ENCODE data around the gene KAT8. TPM values are rescaled to one million over a fixed set of nuclear protein-coding genes. Genes with fewer than 3 reads are reported as not detected.

Gene KAT8
- total RNA-seq, 2 experiments from 2014 or later: 86.9 to 95.3 TPM

- TF ChIP-seq EZH2phosphoT487 (IDR thresholded peaks at IDR 0.05; ENCODE audit: borderline replicate concordance, low read depth, low read length) (no peak), CTCF (conservative IDR thresholded peaks at IDR 0.05; ENCODE audit: low read length) (no peak)
- H3K79me2 ChIP-seq (ENCODE audit: insufficient read depth, low read depth, low read length): peaks cover 60% of the 10 kb centered on the region
- H3K9me3 ChIP-seq (ENCODE audit: low read length): no peaks in the 10 kb centered on the region
- no TSS peak for BruUV-seq (replicated peaks)
- peak within 1 kb of the TSS; percentile 81 for H3K27ac ChIP-seq (ENCODE audit: low read depth, low read length, poor library complexity, severe bottlenecking)
- no peaks in the 10 kb centered on the region for H3K9me2 ChIP-seq (ENCODE audit: insufficient read depth, low read length)
- peaks cover 49% of the 10 kb centered on the region for H3K36me3 ChIP-seq (ENCODE audit: insufficient read depth, low read length)
- POLR2A ChIA-PET: interaction anchor here (0.5 to 1.5 kb wide), 10 partner anchors 22 to 693 kb away, joined by 3 to 10 read pairs (median 3); partner anchors contain the start of genes KAT8 and PYCARD
- DNase-seq (ENCODE audit: low spot score): peak; percentile 93
- H3K4me2 ChIP-seq (ENCODE audit: low read length): peak within 1 kb of the TSS; percentile 80
- H2AFZ ChIP-seq (ENCODE audit: low read length): peak within 1 kb of the TSS; percentile 42
- peaks cover 44% of the 10 kb centered on the region for H3K4me1 ChIP-seq (ENCODE audit: insufficient read depth, low read length, poor library complexity, severe bottlenecking)
- H4K20me1 ChIP-seq (ENCODE audit: insufficient read depth, low read length): peaks cover 34% of the 10 kb centered on the region
- CTCF ChIA-PET (ENCODE audit: unreplicated experiment): interaction anchor here (0.5 to 0.9 kb wide), 2 partner anchors 38 to 62 kb away, joined by 3 to 4 read pairs; partner anchors contain the start of gene KAT8
- intact Hi-C loops (cut with micrococcal nuclease; ENCODE audit: unreplicated experiment): loop anchor here (1.0 kb wide), 2 partner anchors 38 to 63 kb away; partner anchors contain the start of gene KAT8
- peak within 1 kb of the TSS; percentile 90 for H3K4me3 ChIP-seq (ENCODE audit: low read depth, low read length, poor library complexity, severe bottlenecking)
These were observed 62.4 kb downstream of the KAT8 start, which contains the start of gene FUS for GRCh38 chr16:31179747-31180459. FUS (plus strand) TSS chr16:31180139; CDS start chr16:31180215, 76 bp downstream.

Small RNA genes lying within 50 kb of the gene (small RNA-seq; reads per million reads assigned to genes)
- gene AC009088.4 (not detected), gene NDUFA3P6 (not detected)

Other genes starting within 250 kb of the KAT8 start
- 17.8 and 20.6 TPM in 2 replicates for gene BCL7C, start 223.6 kb upstream of the KAT8 start, total RNA-seq (2014; rRNA removed; shearing (Covaris generic))
- gene BCL7C, start 223.6 kb upstream of the KAT8 start, total RNA-seq (2022): 11.0 and 11.5 TPM in 2 replicates
- gene CTF1, start 221.1 kb upstream of the KAT8 start, total RNA-seq (2014; rRNA removed; shearing (Covaris generic)): 0.09 and 0.21 TPM in 2 replicates
- gene CTF1, start 221.1 kb upstream of the KAT8 start, total RNA-seq (2022): 0.46 and 0.68 TPM in 2 replicates
- 16.1 and 16.2 TPM in 2 replicates for gene FBXL19, start 194.1 kb upstream of the KAT8 start, total RNA-seq (2014; rRNA removed; shearing (Covaris generic))
- 30.2 and 34.8 TPM in 2 replicates for gene FBXL19, start 194.1 kb upstream of the KAT8 start, total RNA-seq (2022)
- 5.7 and 7.8 TPM in 2 replicates for gene ORAI3, start 168.6 kb upstream of the KAT8 start, total RNA-seq (2014; rRNA removed; shearing (Covaris generic))
- 16.3 and 18.3 TPM in 2 replicates for gene ORAI3, start 168.6 kb upstream of the KAT8 start, total RNA-seq (2022)
- 8.6 and 9.0 TPM in 2 replicates for gene SETD1A, start 159.9 kb upstream of the KAT8 start, total RNA-seq (2014; rRNA removed; shearing (Covaris generic))
- gene SETD1A, start 159.9 kb upstream of the KAT8 start, total RNA-seq (2022): 35.7 and 36.0 TPM in 2 replicates
- gene HSD3B7, start 132.5 kb upstream of the KAT8 start, total RNA-seq (2014; rRNA removed; shearing (Covaris generic)): 1.9 and 3.3 TPM in 2 replicates
- gene HSD3B7, start 132.5 kb upstream of the KAT8 start, total RNA-seq (2022): 2.4 and 2.6 TPM in 2 replicates
- gene STX1B, start 107.0 kb upstream of the KAT8 start, total RNA-seq (2014; rRNA removed; shearing (Covaris generic)): 0.47 TPM in 1 of 2 replicates, not detected in the other
- gene STX1B, start 107.0 kb upstream of the KAT8 start, total RNA-seq (2022): 2.1 and 2.4 TPM in 2 replicates
- gene STX4, start 84.1 kb upstream of the KAT8 start, total RNA-seq (2014; rRNA removed; shearing (Covaris generic)): 14.6 and 16.6 TPM in 2 replicates
- gene STX4, start 84.1 kb upstream of the KAT8 start, total RNA-seq (2022): 40.5 and 41.6 TPM in 2 replicates
- 7.8 and 18.7 TPM in 2 replicates for gene ZNF668, start 43.4 kb upstream of the KAT8 start, total RNA-seq (2014; rRNA removed; shearing (Covaris generic))
- 17.1 and 21.7 TPM in 2 replicates for gene ZNF668, start 43.4 kb upstream of the KAT8 start, total RNA-seq (2022)
- gene ZNF646, start 43.2 kb upstream of the KAT8 start, total RNA-seq (2014; rRNA removed; shearing (Covaris generic)): 25.4 and 30.1 TPM in 2 replicates
- gene ZNF646, start 43.2 kb upstream of the KAT8 start, total RNA-seq (2022): 33.8 and 34.0 TPM in 2 replicates
- gene PRSS53, start 28.7 kb upstream of the KAT8 start, total RNA-seq (2014; rRNA removed; shearing (Covaris generic)): 3.7 and 4.4 TPM in 2 replicates
- gene PRSS53, start 28.7 kb upstream of the KAT8 start, total RNA-seq (2022): 5.7 and 6.1 TPM in 2 replicates
- 68.8 and 69.3 TPM in 2 replicates for gene VKORC1, start 22.9 kb upstream of the KAT8 start, total RNA-seq (2014; rRNA removed; shearing (Covaris generic))
- 60.1 and 70.2 TPM in 2 replicates for gene VKORC1, start 22.9 kb upstream of the KAT8 start, total RNA-seq (2022)
- gene BCKDK, start 9.3 kb upstream of the KAT8 start, total RNA-seq (2014; rRNA removed; shearing (Covaris generic)): 25.0 and 40.4 TPM in 2 replicates
- 36.5 and 39.0 TPM in 2 replicates for gene BCKDK, start 9.3 kb upstream of the KAT8 start, total RNA-seq (2022)
- not detected in 2 replicates for gene PRSS8, start 18.1 kb downstream of the KAT8 start, total RNA-seq (2014; rRNA removed; shearing (Covaris generic))
- not detected in 2 replicates for gene PRSS8, start 18.1 kb downstream of the KAT8 start, total RNA-seq (2022)
- 0.36 TPM in 1 of 2 replicates, not detected in the other for gene PRSS36, start 32.4 kb downstream of the KAT8 start, total RNA-seq (2014; rRNA removed; shearing (Covaris generic))
- gene PRSS36, start 32.4 kb downstream of the KAT8 start, total RNA-seq (2022): 1.0 TPM in 1 of 2 replicates, not detected in the other
- gene FUS, start 62.5 kb downstream of the KAT8 start, total RNA-seq (2014; rRNA removed; shearing (Covaris generic)): 90.0 and 104 TPM in 2 replicates
- gene FUS, start 62.5 kb downstream of the KAT8 start, total RNA-seq (2022): 880 and 953 TPM in 2 replicates
- gene PYCARD, start 85.1 kb downstream of the KAT8 start, total RNA-seq (2014; rRNA removed; shearing (Covaris generic)): 3.7 and 5.5 TPM in 2 replicates
- 10.3 and 14.8 TPM in 2 replicates for gene PYCARD, start 85.1 kb downstream of the KAT8 start, total RNA-seq (2022)
- 0.13 and 0.21 TPM in 2 replicates for gene TRIM72, start 96.5 kb downstream of the KAT8 start, total RNA-seq (2014; rRNA removed; shearing (Covaris generic))
- 0.46 and 1.1 TPM in 2 replicates for gene TRIM72, start 96.5 kb downstream of the KAT8 start, total RNA-seq (2022)
- not detected in 2 replicates for gene PYDC1, start 99.5 kb downstream of the KAT8 start, total RNA-seq (2014; rRNA removed; shearing (Covaris generic))
- gene PYDC1, start 99.5 kb downstream of the KAT8 start, total RNA-seq (2022): not detected in 2 replicates
- not detected in 2 replicates for gene ITGAM, start 142.3 kb downstream of the KAT8 start, total RNA-seq (2014; rRNA removed; shearing (Covaris generic))
- gene ITGAM, start 142.3 kb downstream of the KAT8 start, total RNA-seq (2022): 0.09 and 0.23 TPM in 2 replicates
- gene ITGAX, start 237.5 kb downstream of the KAT8 start, total RNA-seq (2014; rRNA removed; shearing (Covaris generic)): not detected in 2 replicates
- not detected in 2 replicates for gene ITGAX, start 237.5 kb downstream of the KAT8 start, total RNA-seq (2022)